ENCODE measurements around the gene KIF16B.

KIF16B gene

GRCh38 chr20:16573001-16573965, at the start of gene KIF16B:
Gene KIF16B, minus strand, starts transcription at chr20:16573448. Its CDS starts 173 bp downstream, at chr20:16573275.
- TF ChIP-seq GATA3 (IDR thresholded peaks at IDR 0.05; ENCODE audit: low read depth, low read length) (no peak), GATA2 (IDR thresholded peaks at IDR 0.05; ENCODE audit: low read depth, low read length) (peak; percentile 40; the same call in 1 of the 2 replicates)

DNA sequence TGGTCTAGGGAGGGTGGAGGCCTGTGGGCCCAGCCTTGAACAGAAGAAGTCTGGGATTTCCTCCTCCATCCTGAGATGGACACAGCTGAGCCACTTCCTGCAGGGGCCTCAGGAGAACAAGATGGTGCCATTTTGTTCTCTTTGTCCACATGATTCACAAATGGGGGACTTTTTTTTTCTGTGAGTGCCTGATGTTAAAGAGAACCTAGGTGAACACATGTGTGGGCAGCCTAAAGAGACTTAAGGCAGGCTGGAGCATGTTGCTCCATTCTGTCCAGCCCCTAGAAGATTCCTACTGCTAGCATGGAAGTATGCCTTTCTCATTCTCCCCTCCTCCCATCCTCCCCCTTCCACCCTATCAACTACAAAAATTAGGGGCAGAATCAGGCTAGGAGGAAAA, 49.3 kb upstream of the KIF16B start:
- TF ChIP-seq GATA3 (IDR thresholded peaks at IDR 0.05; ENCODE audit: low read depth, low read length) (no peak), GATA2 (IDR thresholded peaks at IDR 0.05; ENCODE audit: low read depth, low read length) (no peak)

- no peak for TF ChIP-seq GATA2 (IDR thresholded peaks at IDR 0.05; ENCODE audit: low read depth, low read length)
- TF ChIP-seq GATA3 (IDR thresholded peaks at IDR 0.05; ENCODE audit: low read depth, low read length): no peak
Measured at GRCh38 chr20:16621435-16622141, 48.3 kb upstream of the KIF16B start.

- TF ChIP-seq GATA2 (IDR thresholded peaks at IDR 0.05; ENCODE audit: low read depth, low read length): no peak
- TF ChIP-seq GATA3 (IDR thresholded peaks at IDR 0.05; ENCODE audit: low read depth, low read length): no peak
Measured at GRCh38 chr20:16620961-16621360, 47.7 kb upstream of the KIF16B start.

DNA sequence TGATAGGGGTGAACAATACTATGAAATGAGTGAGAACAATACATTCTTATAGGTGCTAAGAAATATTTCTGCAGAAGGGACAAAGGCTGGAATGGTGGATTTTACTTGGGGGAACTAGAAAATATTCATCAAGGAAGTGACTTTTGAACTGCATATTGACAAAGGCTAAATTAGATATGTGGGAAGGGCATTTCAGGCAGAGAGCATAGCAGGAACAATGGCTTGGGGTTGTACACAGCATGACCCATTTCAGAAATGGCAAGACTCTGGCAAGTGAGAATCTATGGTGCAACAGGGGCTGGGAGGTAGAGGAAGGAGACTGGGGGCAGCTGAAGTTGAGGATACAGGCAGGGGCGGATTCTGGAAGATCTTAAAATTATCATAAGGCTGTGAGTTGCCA, 46.7 kb upstream of the KIF16B start:
- TF ChIP-seq GATA2 (IDR thresholded peaks at IDR 0.05; ENCODE audit: low read depth, low read length): no peak
- TF ChIP-seq GATA3 (IDR thresholded peaks at IDR 0.05; ENCODE audit: low read depth, low read length): no peak

- TF ChIP-seq GATA3 (IDR thresholded peaks at IDR 0.05; ENCODE audit: low read depth, low read length): no peak
- no peak for TF ChIP-seq GATA2 (IDR thresholded peaks at IDR 0.05; ENCODE audit: low read depth, low read length)
Measured at GRCh38 chr20:16617056-16617455, 43.8 kb upstream of the KIF16B start.

- TF ChIP-seq GATA3 (IDR thresholded peaks at IDR 0.05; ENCODE audit: low read depth, low read length) (no peak), GATA2 (IDR thresholded peaks at IDR 0.05; ENCODE audit: low read depth, low read length) (no peak)
Measured at GRCh38 chr20:16616317-16616716, 43.1 kb upstream of the KIF16B start.

GRCh38 chr20:16615199-16615598, 42.0 kb upstream of the KIF16B start:
- no peak for TF ChIP-seq GATA2 (IDR thresholded peaks at IDR 0.05; ENCODE audit: low read depth, low read length)
- no peak for TF ChIP-seq GATA3 (IDR thresholded peaks at IDR 0.05; ENCODE audit: low read depth, low read length)

- TF ChIP-seq GATA2 (IDR thresholded peaks at IDR 0.05; ENCODE audit: low read depth, low read length) (no peak), GATA3 (IDR thresholded peaks at IDR 0.05; ENCODE audit: low read depth, low read length) (no peak)
Measured at GRCh38 chr20:16613954-16614353, 40.7 kb upstream of the KIF16B start.

GRCh38 chr20:16612706-16613105, 39.5 kb upstream of the KIF16B start:
- TF ChIP-seq GATA2 (IDR thresholded peaks at IDR 0.05; ENCODE audit: low read depth, low read length) (no peak), GATA3 (IDR thresholded peaks at IDR 0.05; ENCODE audit: low read depth, low read length) (no peak)

- no peak for TF ChIP-seq GATA2 (IDR thresholded peaks at IDR 0.05; ENCODE audit: low read depth, low read length)
- TF ChIP-seq GATA3 (IDR thresholded peaks at IDR 0.05; ENCODE audit: low read depth, low read length): no peak
Measured at GRCh38 chr20:16611817-16612216, 38.6 kb upstream of the KIF16B start.

- TF ChIP-seq GATA3 (IDR thresholded peaks at IDR 0.05; ENCODE audit: low read depth, low read length): no peak
Measured at GRCh38 chr20:16609066-16609465, 35.8 kb upstream of the KIF16B start.

DNA sequence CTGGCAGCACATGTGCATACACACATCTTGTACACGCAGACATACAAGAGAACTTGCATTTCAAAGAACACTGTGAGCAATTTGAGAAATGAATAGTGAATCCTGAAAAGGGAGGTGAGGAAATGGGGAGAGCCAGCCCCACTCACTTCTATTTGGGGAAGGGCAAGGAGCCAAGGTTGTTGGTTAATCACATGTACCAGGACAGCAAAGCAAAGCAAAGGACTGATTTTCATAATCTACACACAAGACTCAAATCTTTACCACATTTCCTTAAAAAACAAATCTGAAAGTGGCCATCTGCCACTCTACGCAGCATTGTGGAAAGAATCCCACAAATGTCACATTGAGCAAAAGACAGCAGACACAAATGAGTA, 35.0 kb upstream of the KIF16B start:
- TF ChIP-seq GATA3 (IDR thresholded peaks at IDR 0.05; ENCODE audit: low read depth, low read length) (no peak), GATA2 (IDR thresholded peaks at IDR 0.05; ENCODE audit: low read depth, low read length) (no peak)

- TF ChIP-seq GATA3 (IDR thresholded peaks at IDR 0.05; ENCODE audit: low read depth, low read length) (no peak), GATA2 (IDR thresholded peaks at IDR 0.05; ENCODE audit: low read depth, low read length) (no peak)
Measured at GRCh38 chr20:16607364-16608276, 34.4 kb upstream of the KIF16B start.
